H1 (cell line): ENCODE measurements around the gene INSM1. TPM values are rescaled to one million over a fixed set of nuclear protein-coding genes. Genes with fewer than 3 reads are reported as not detected.

ENCODE experiments used
- CTCF ChIA-PET: fragments of 300-600 bp; sonication (Branson Sonifier 250); formaldehyde crosslinking; loops from one replicate; lab custom pipeline; 2021; ENCODE audit not compliant: partially characterized antibody; lab: Charles Lee
- POLR2A ChIA-PET: fragments of 300-600 bp; sonication (Branson Sonifier 250); formaldehyde crosslinking; loops from one replicate; lab custom pipeline; 2021; ENCODE audit warnings: inconsistent platforms; ENCODE audit not compliant: partially characterized antibody; lab: Charles Lee
- DNase-seq, 2 experiments: peaks; one replicate each; pipeline versions ENCODE4 v3.0.0 to v3.0.0-alpha.2; 2010 to 2022; ENCODE audit warnings: low spot score in 2 of 2, low read depth in 1 of 2, mixed read lengths in 1 of 2
- FAIRE-seq: peaks from 2 replicates; lab custom pipeline; 2011; peaks lifted over from hg19 to GRCh38; lab: Jason Lieb, UNC
- H2AFZ ChIP-seq: 2 replicates; pipeline ENCODE4 v1.8.1; 2012; ENCODE audit warnings: low read length, inconsistent platforms
- H2AK5ac ChIP-seq: 2 replicates; pipeline ENCODE4 v1.6.1; 2013; ENCODE audit warnings: low read depth, low read length
- H2BK120ac ChIP-seq: replicated peaks from 2 replicates; pipeline ENCODE3; 2013; ENCODE audit warnings: low read depth, low read length, inconsistent platforms
- H2BK12ac ChIP-seq: 2 replicates; pipeline ENCODE4 v1.6.1; 2013; ENCODE audit warnings: low read depth, low read length
- H2BK15ac ChIP-seq: 2 replicates; pipeline ENCODE4 v1.6.1; 2013; ENCODE audit warnings: low read length
- H2BK20ac ChIP-seq: 2 replicates; pipeline ENCODE4 v1.6.1; 2013; ENCODE audit warnings: low read length
- H2BK5ac ChIP-seq: 2 replicates; pipeline ENCODE4 v1.6.1; 2013; ENCODE audit warnings: low read depth, low read length
- H3K14ac ChIP-seq: 2 replicates; pipeline ENCODE4 v1.6.1; 2013; ENCODE audit warnings: inconsistent platforms; ENCODE audit not compliant: insufficient read length
- H3K18ac ChIP-seq: 2 replicates; pipeline ENCODE4 v1.6.1; 2013; ENCODE audit warnings: low read length; ENCODE audit errors: extremely low read depth
- H3K23ac ChIP-seq: 2 replicates; pipeline ENCODE4 v1.6.1; 2013; ENCODE audit warnings: inconsistent platforms; ENCODE audit not compliant: insufficient read length
- H3K23me2 ChIP-seq: 2 replicates; pipeline ENCODE4 v1.6.1; 2013; ENCODE audit warnings: low read depth, low read length
- H3K27ac ChIP-seq: 2 replicates; pipeline ENCODE4 v1.6.1; 2011; ENCODE audit warnings: low read depth, low read length, inconsistent platforms
- H3K27me3 ChIP-seq, 4 experiments: replicated peaks in 1 of 4; 1 replicate in 1 of 4; 2 replicates in 3 of 4; pipeline versions ENCODE4 v1.6.1 to v1.8.1; 2011 to 2013; ENCODE audit warnings: low read length in 3 of 4, mild to moderate bottlenecking in 3 of 4, inconsistent platforms in 2 of 4, mixed read lengths in 2 of 4, moderate library complexity in 1 of 4; ENCODE audit not compliant: control insufficient read depth in 3 of 4, insufficient read depth in 3 of 4; ENCODE audit errors: extremely low read depth in 1 of 4
- H3K36me3 ChIP-seq, 4 experiments: 2 replicates each; pipeline versions ENCODE4 v1.6.1 to v1.8.1; 2011 to 2013; ENCODE audit warnings: mild to moderate bottlenecking in 4 of 4, low read length in 3 of 4, moderate library complexity in 2 of 4, control low read depth in 1 of 4, inconsistent platforms in 1 of 4; ENCODE audit not compliant: insufficient read depth in 4 of 4, control insufficient read depth in 2 of 4
- H3K4ac ChIP-seq: replicated peaks from 2 replicates; pipeline ENCODE3; 2013; ENCODE audit warnings: low read length, low read depth, mixed read lengths, inconsistent platforms; ENCODE audit not compliant: insufficient read length
- H3K4me1 ChIP-seq, 4 experiments: replicated peaks in 1 of 4; 1 replicate in 1 of 4; 2 replicates in 3 of 4; pipeline versions ENCODE4 v1.6.1 to v1.8.1; 2011 to 2013; ENCODE audit warnings: low read length in 3 of 4, inconsistent platforms in 2 of 4, mixed read lengths in 1 of 4; ENCODE audit not compliant: insufficient read depth in 4 of 4, control insufficient read depth in 3 of 4
- H3K4me2 ChIP-seq, 2 experiments: 2 replicates each; pipeline versions ENCODE4 v1.6.1 to v1.8.1; 2011 to 2013; ENCODE audit warnings: low read depth in 2 of 2, low read length in 2 of 2, control low read depth in 1 of 2, inconsistent platforms in 1 of 2, mild to moderate bottlenecking in 1 of 2; ENCODE audit not compliant: insufficient read depth in 1 of 2
- H3K4me3 ChIP-seq, 4 experiments: fragments of 200-600, 300-600 bp in 1 of 4; sonication (generic), shearing (Covaris generic), sonication (Bioruptor Twin) in 1 of 4; 2 replicates each; pipeline versions ENCODE4 v1.5.1 to v1.8.1; 2011 to 2016; ENCODE audit warnings: low read length in 4 of 4, low read depth in 3 of 4, control low read depth in 2 of 4, inconsistent platforms in 2 of 4, mild to moderate bottlenecking in 2 of 4, mixed read lengths in 1 of 4, moderate library complexity in 1 of 4; ENCODE audit not compliant: insufficient read depth in 2 of 4; ENCODE audit errors: extremely low read depth in 1 of 4
- H3K56ac ChIP-seq: replicated peaks from 2 replicates; pipeline ENCODE3; 2013; ENCODE audit warnings: low read depth, mild to moderate bottlenecking, mixed read lengths, low read length, inconsistent platforms; ENCODE audit not compliant: insufficient read length
- H3K79me1 ChIP-seq: 2 replicates; pipeline ENCODE4 v1.6.1; 2013; ENCODE audit warnings: low read depth, low read length, control low read depth
- H3K79me2 ChIP-seq, 2 experiments: 2 replicates each; pipeline versions ENCODE4 v1.6.1 to v1.8.1; 2012 to 2013; ENCODE audit warnings: low read length in 2 of 2, mild to moderate bottlenecking in 2 of 2, inconsistent platforms in 1 of 2; ENCODE audit not compliant: insufficient read depth in 2 of 2, control insufficient read depth in 1 of 2
- H3K9ac ChIP-seq, 4 experiments: replicated peaks in 1 of 4; 1 replicate in 1 of 4; 2 replicates in 3 of 4; pipeline versions ENCODE4 v1.6.1 to v1.8.1; 2011 to 2013; ENCODE audit warnings: low read depth in 3 of 4, low read length in 3 of 4, control low read depth in 2 of 4, mild to moderate bottlenecking in 2 of 4, moderate library complexity in 2 of 4, inconsistent platforms in 1 of 4; ENCODE audit errors: extremely low read depth in 1 of 4
- H3K9me3 ChIP-seq, 2 experiments: 2 replicates each; pipeline versions ENCODE4 v1.6.1 to v1.8.1; 2012 to 2013; ENCODE audit warnings: mild to moderate bottlenecking in 2 of 2, moderate library complexity in 2 of 2, control low read depth in 1 of 2, inconsistent platforms in 1 of 2, low read depth in 1 of 2, low read length in 1 of 2, mixed read lengths in 1 of 2; ENCODE audit not compliant: insufficient read depth in 2 of 2
- H4K20me1 ChIP-seq, 2 experiments: replicated peaks in 1 of 2; 2 replicates each; pipeline versions ENCODE3 to v1.8.1; 2011 to 2013; ENCODE audit warnings: inconsistent platforms in 2 of 2, low read length in 2 of 2, mild to moderate bottlenecking in 1 of 2; ENCODE audit not compliant: insufficient read depth in 2 of 2, control insufficient read depth in 1 of 2
- H4K5ac ChIP-seq: 2 replicates; pipeline ENCODE4 v1.6.1; 2013; ENCODE audit warnings: low read length, low read depth, mixed read lengths, inconsistent platforms; ENCODE audit not compliant: insufficient read length
- H4K8ac ChIP-seq: 2 replicates; pipeline ENCODE4 v1.8.0; 2013; ENCODE audit warnings: mild to moderate bottlenecking, moderate library complexity, low read length, inconsistent platforms; ENCODE audit not compliant: insufficient read depth; ENCODE audit errors: extremely low read depth
- H4K91ac ChIP-seq: replicated peaks from 2 replicates; pipeline ENCODE3; 2013; ENCODE audit warnings: low read length, mixed read lengths, inconsistent platforms; ENCODE audit not compliant: insufficient read length
- CTCF ChIP-seq, 3 experiments: IDR thresholded peaks; 1 replicate in 2 of 3; 2 replicates in 1 of 3; pipeline versions ENCODE4 v1.5.1 to v1.6.1; 2011; ENCODE audit warnings: low read length in 3 of 3, mild to moderate bottlenecking in 3 of 3, inconsistent platforms in 2 of 3, low read depth in 1 of 3, moderate library complexity in 1 of 3; ENCODE audit not compliant: insufficient read depth in 1 of 3; ENCODE audit errors: control extremely low read depth in 1 of 3
- RAD21 ChIP-seq, 2 experiments: IDR thresholded peaks in 1 of 2; conservative IDR thresholded peaks in 1 of 2; 2 replicates each; pipeline ENCODE4 v1.6.1; 2011; ENCODE audit warnings: low read depth in 2 of 2, low read length in 2 of 2, improper control_type of control experiment in 1 of 2, inconsistent platforms in 1 of 2, mild to moderate bottlenecking in 1 of 2, moderate library complexity in 1 of 2
- WGBS, 2 experiments: shearing (Covaris generic) in 1 of 2; methylation state at CpG; one replicate each; pipeline versions ENCODE4 v1.1.6 to v1.1.7; 2013 to 2015; ENCODE audit warnings: low lambda C conversion rate in 2 of 2, mixed read lengths in 2 of 2, inconsistent platforms in 1 of 2, low coverage in 1 of 2, missing lambda C conversion rate in 1 of 2; ENCODE audit not compliant: insufficient replicate concordance in 2 of 2, insufficient coverage in 1 of 2, insufficient read length in 1 of 2; ENCODE audit errors: extremely low coverage in 1 of 2, missing lambda C conversion rate in 1 of 2; 5-methylcytosine and 5-hydroxymethylcytosine counted together
- polyA plus RNA-seq, 7 experiments: library from polyadenylated mRNA; depleted of rRNA in 3 of 7; stranded (reverse) in 5 of 7; unstranded in 2 of 7; fragments of >200 nt in 5 of 7; fragments of 200-250 nt in 2 of 7; gene quantifications; 1 replicate in 5 of 7; 2 replicates in 1 of 7; 4 replicates in 1 of 7; pipeline versions ENCODE4 v1.2.1 to v1.2.3, GENCODE V29; 2011 to 2013; ENCODE audit warnings: missing spikeins in 2 of 7, mixed read lengths in 2 of 7
- total RNA-seq: library from RNA; stranded (reverse); fragmentation: NEBNext Ultra II Directional; extraction: Animal tissue kit (Norgen Biotek cat#: 25700); gene quantifications from 2 replicates; pipeline ENCODE4 v1.2.1, GENCODE V29; 2021
- TF ChIP-seq, protein P1 (sequence below): IDR thresholded peaks from 2 replicates; pipeline ENCODE4 v1.6.1; 2011; ENCODE audit warnings: low read length, improper control_type of control experiment

INSM1 gene
- total and polyA plus RNA-seq, 2 of the 8 experiments (the other 6 are each of a cell fraction or from before 2014, with no cell fraction given): 0.86 to 2.5 TPM

GRCh38 chr20:20360464-20360863 lies 7.4 kb upstream of the INSM1 start:
- H3K18ac ChIP-seq: no peak overlapping the region
- no peak overlapping the region for H2BK5ac ChIP-seq
- H3K4me3 ChIP-seq: no peak overlapping the region
- no peaks in the 10 kb centered on the region for H3K79me1 ChIP-seq
- no peak for DNase-seq
- no peak overlapping the region for H2AFZ ChIP-seq
- 12% methylated on average over 6 of the region's 6 CpGs; no CpG with 5 or more reads in 1 of the 2 experiments for WGBS, 2 experiments
- H2BK120ac ChIP-seq: no peak overlapping the region
- TF ChIP-seq, protein P1, sequence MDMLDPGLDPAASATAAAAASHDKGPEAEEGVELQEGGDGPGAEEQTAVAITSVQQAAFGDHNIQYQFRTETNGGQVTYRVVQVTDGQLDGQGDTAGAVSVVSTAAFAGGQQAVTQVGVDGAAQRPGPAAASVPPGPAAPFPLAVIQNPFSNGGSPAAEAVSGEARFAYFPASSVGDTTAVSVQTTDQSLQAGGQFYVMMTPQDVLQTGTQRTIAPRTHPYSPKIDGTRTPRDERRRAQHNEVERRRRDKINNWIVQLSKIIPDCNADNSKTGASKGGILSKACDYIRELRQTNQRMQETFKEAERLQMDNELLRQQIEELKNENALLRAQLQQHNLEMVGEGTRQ: no peak
- TF ChIP-seq CTCF (IDR thresholded peaks at IDR 0.05; ENCODE audit: control extremely low read depth in 1 of 3, insufficient read depth in 1 of 3, low read depth in 1 of 3, low read length in 3 of 3) (peak; percentile 62 to 92 (median 78)), RAD21 (IDR thresholded peaks at IDR 0.05 in 1 of 2, conservative IDR thresholded peaks at IDR 0.05 in 1 of 2; ENCODE audit: low read depth in 2 of 2, low read length in 2 of 2) (peak; percentile 68 to 78)
- H3K36me3 ChIP-seq: no peaks in the 10 kb centered on the region
- peaks cover 14% of the 10 kb centered on the region; the same call in 1 of the 2 replicates for H3K23me2 ChIP-seq
- H2BK15ac ChIP-seq: no peak overlapping the region
- POLR2A ChIA-PET: no interaction called here
- no peak overlapping the region for H2BK20ac ChIP-seq
- no peak overlapping the region for H2AK5ac ChIP-seq
- no peak overlapping the region for H3K4ac ChIP-seq
- H3K23ac ChIP-seq: no peak overlapping the region
- H3K4me1 ChIP-seq: peaks cover 0 to 9% (median 4%) of the 10 kb centered on the region in 4 experiments; a peak in 5 of 7 replicates
- H3K56ac ChIP-seq: no peak overlapping the region
- peaks cover 0 to 2% of the 10 kb centered on the region in 2 experiments for H4K20me1 ChIP-seq
- no peak overlapping the region for H2BK12ac ChIP-seq
- CTCF ChIA-PET: interaction anchor here (1.0 to 1.2 kb wide), 3 partner anchors 27 to 146 kb away, joined by 3 to 10 read pairs (median 6); no protein-coding TSS in a partner anchor
- no peak overlapping the region for H3K27ac ChIP-seq
- no peak overlapping the region for H3K14ac ChIP-seq
- no peak overlapping the region for H3K4me2 ChIP-seq
- no peak overlapping the region for H4K5ac ChIP-seq
- H3K79me2 ChIP-seq: no peaks in the 10 kb centered on the region
- peaks cover 0 to 4% of the 10 kb centered on the region in 2 experiments; a peak in 1 of 4 replicates for H3K9me3 ChIP-seq
- H4K8ac ChIP-seq: no peak overlapping the region
- no peak overlapping the region for H3K9ac ChIP-seq
- FAIRE-seq: peak; percentile 81
- peaks cover 22 to 51% (median 42%) of the 10 kb centered on the region in 4 experiments for H3K27me3 ChIP-seq
- H4K91ac ChIP-seq: no peak overlapping the region
